ENCODE results near the gene DCP2.

DNA sequence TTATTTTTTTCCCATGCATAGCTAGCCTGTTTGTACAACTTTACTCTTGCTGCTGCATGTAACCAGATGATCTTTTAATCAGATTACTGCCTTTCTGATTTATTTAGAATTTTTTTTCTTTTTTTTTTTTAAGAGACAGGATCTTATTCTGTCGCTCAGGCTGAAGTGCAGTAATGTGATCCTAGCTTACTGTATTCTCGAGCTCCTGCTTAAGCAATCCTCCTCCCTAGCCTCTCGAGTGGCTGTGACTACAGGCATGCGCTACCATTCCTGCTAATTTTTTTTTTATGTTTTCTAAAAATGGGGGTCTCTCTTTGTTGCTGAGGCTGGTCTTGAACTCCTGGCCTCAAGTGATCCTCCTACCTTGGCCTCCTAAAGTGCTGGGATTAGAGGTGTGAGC is 9.6 kb downstream of the DCP2 start:
- TF ChIP-seq, protein P1, sequence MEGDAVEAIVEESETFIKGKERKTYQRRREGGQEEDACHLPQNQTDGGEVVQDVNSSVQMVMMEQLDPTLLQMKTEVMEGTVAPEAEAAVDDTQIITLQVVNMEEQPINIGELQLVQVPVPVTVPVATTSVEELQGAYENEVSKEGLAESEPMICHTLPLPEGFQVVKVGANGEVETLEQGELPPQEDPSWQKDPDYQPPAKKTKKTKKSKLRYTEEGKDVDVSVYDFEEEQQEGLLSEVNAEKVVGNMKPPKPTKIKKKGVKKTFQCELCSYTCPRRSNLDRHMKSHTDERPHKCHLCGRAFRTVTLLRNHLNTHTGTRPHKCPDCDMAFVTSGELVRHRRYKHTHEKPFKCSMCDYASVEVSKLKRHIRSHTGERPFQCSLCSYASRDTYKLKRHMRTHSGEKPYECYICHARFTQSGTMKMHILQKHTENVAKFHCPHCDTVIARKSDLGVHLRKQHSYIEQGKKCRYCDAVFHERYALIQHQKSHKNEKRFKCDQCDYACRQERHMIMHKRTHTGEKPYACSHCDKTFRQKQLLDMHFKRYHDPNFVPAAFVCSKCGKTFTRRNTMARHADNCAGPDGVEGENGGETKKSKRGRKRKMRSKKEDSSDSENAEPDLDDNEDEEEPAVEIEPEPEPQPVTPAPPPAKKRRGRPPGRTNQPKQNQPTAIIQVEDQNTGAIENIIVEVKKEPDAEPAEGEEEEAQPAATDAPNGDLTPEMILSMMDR (IDR thresholded peaks at IDR 0.05; ENCODE audit: low read depth, low read length, poor library complexity, severe bottlenecking): no peak
- no peak for TF ChIP-seq EZH2phosphoT487 (IDR thresholded peaks at IDR 0.05; ENCODE audit: borderline replicate concordance, low read length)
